Smooth muscle cell (in vitro differentiated cells): ENCODE results near the gene TMX1. TPM values are rescaled to one million over a fixed set of nuclear protein-coding genes. Genes with fewer than 3 reads are reported as not detected.

Experiments
- DNase-seq: peaks from one replicate; lab custom pipeline; 2025; ENCODE audit not compliant: unreplicated experiment; lab: John Stamatoyannopoulos, UW
- H2AFZ ChIP-seq: fragments of 200-600 bp; sonication (generic); 2 replicates; pipeline ENCODE4 v1.6.0; 2016; ENCODE audit warnings: antibody characterized with exemption, low read depth, mild to moderate bottlenecking
- H3F3A ChIP-seq: fragments of 200-600 bp; sonication (generic); 2 replicates; pipeline ENCODE4 v1.6.0; 2017; ENCODE audit warnings: antibody characterized with exemption, low read depth
- H3K27ac ChIP-seq: fragments of 200-600 bp; sonication (generic); 2 replicates; pipeline ENCODE4 v1.5.1; 2016; ENCODE audit warnings: low read depth, mild to moderate bottlenecking
- H3K27me3 ChIP-seq: fragments of 200-600 bp; sonication (generic); 2 replicates; pipeline ENCODE4 v1.6.1; 2016; ENCODE audit warnings: low read depth, mild to moderate bottlenecking
- H3K36me3 ChIP-seq: fragments of 200-600 bp; sonication (generic); 2 replicates; pipeline ENCODE4 v1.5.1; 2016; ENCODE audit warnings: low read depth
- H3K4me1 ChIP-seq: fragments of 200-600 bp; sonication (generic); 2 replicates; pipeline ENCODE4 v1.5.1; 2016; ENCODE audit warnings: low read depth
- H3K4me2 ChIP-seq: fragments of 200-600 bp; sonication (generic); 2 replicates; pipeline ENCODE4 v1.6.0; 2016; ENCODE audit warnings: mild to moderate bottlenecking
- H3K4me3 ChIP-seq: fragments of 200-600 bp; sonication (generic); 2 replicates; pipeline ENCODE4 v1.5.1; 2016; ENCODE audit warnings: mild to moderate bottlenecking
- H3K79me2 ChIP-seq: fragments of 200-600 bp; sonication (generic); 2 replicates; pipeline ENCODE4 v1.6.0; 2016; ENCODE audit warnings: low read depth, mild to moderate bottlenecking
- H3K9ac ChIP-seq: fragments of 200-600 bp; sonication (generic); 2 replicates; pipeline ENCODE4 v1.6.0; 2016; ENCODE audit warnings: low read depth
- H3K9me3 ChIP-seq: fragments of 200-600 bp; sonication (generic); replicated peaks from 2 replicates; pipeline ENCODE4 v1.5.1; 2016; ENCODE audit warnings: low read depth
- H4K20me1 ChIP-seq: fragments of 200-600 bp; sonication (generic); 2 replicates; pipeline ENCODE4 v1.6.0; 2016; ENCODE audit warnings: low read depth
- WGBS: methylation state at CpG from one replicate; pipeline ENCODE4 v1.1.7; 2016; ENCODE audit warnings: low lambda C conversion rate; 5-methylcytosine and 5-hydroxymethylcytosine counted together
- polyA plus RNA-seq: library from polyadenylated mRNA; unstranded; fragments of >200 nt; fragmentation: Nextera tagmentation; extraction: Ambion mirVana; gene quantifications from 2 replicates; pipeline ENCODE4 v1.2.1, GENCODE V29; 2016
- total RNA-seq: library from RNA; depleted of rRNA; stranded (reverse); fragments of >200 nt; gene quantifications from 2 replicates; pipeline ENCODE4 v1.2.3, GENCODE V29; 2014
- TF ChIP-seq, protein P1 (sequence below): fragments of 200-600 bp; sonication (generic); IDR thresholded peaks from 2 replicates; pipeline ENCODE4 v1.5.1; 2017; ENCODE audit warnings: borderline replicate concordance, mild to moderate bottlenecking, antibody characterized with exemption; ENCODE audit not compliant: insufficient read depth, poor library complexity, severe bottlenecking

Gene TMX1
- total and polyA plus RNA-seq, 2 experiments from 2014 or later, result 31.3 to 58.5 TPM

DNA sequence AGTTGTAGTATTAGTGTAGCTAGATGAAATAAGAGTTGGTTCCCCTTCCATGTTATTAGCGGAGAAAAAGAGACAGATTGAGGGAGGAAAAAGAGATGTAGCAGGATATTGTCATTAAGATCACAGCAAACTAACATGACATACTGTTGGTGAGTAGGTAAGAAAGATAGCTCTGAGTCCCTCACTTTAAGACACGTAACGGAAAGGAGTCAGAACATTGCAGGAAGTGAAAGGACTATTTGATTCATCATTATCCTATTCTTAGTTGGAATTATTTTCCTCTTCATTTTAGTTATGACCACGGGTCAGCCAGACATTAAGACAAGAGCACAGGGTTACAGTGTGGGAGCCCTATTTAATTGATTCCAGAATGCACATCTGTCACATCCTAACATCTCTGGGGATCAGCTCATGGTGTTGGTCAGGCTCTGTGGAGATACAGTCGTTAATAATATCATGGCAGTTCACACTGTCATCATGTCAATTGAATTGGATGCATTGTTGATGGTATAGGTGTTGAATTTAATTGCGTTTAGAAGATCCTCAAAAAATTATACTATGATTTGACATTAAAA, 55.0 kb downstream of the TMX1 start:
- Histone ChIP-seq H3K36me3 (no peaks in the 10 kb centered on the region), H3K4me3 (no peak overlapping the region), H4K20me1 (no peaks in the 10 kb centered on the region), H3K9me3 (no peaks in the 10 kb centered on the region), H3K9ac (no peak overlapping the region), H3K4me2 (no peak overlapping the region), H3K4me1 (no peaks in the 10 kb centered on the region), H2AFZ (no peak overlapping the region), H3F3A (no peaks in the 10 kb centered on the region), H3K27ac (no peak overlapping the region), H3K79me2 (no peaks in the 10 kb centered on the region), H3K27me3 (no peaks in the 10 kb centered on the region)
- TF ChIP-seq, protein P1, sequence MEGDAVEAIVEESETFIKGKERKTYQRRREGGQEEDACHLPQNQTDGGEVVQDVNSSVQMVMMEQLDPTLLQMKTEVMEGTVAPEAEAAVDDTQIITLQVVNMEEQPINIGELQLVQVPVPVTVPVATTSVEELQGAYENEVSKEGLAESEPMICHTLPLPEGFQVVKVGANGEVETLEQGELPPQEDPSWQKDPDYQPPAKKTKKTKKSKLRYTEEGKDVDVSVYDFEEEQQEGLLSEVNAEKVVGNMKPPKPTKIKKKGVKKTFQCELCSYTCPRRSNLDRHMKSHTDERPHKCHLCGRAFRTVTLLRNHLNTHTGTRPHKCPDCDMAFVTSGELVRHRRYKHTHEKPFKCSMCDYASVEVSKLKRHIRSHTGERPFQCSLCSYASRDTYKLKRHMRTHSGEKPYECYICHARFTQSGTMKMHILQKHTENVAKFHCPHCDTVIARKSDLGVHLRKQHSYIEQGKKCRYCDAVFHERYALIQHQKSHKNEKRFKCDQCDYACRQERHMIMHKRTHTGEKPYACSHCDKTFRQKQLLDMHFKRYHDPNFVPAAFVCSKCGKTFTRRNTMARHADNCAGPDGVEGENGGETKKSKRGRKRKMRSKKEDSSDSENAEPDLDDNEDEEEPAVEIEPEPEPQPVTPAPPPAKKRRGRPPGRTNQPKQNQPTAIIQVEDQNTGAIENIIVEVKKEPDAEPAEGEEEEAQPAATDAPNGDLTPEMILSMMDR, result no peak
- DNase-seq, result no peak
- WGBS, result 76% methylated on average over 6 of the region's 6 CpGs

DNA sequence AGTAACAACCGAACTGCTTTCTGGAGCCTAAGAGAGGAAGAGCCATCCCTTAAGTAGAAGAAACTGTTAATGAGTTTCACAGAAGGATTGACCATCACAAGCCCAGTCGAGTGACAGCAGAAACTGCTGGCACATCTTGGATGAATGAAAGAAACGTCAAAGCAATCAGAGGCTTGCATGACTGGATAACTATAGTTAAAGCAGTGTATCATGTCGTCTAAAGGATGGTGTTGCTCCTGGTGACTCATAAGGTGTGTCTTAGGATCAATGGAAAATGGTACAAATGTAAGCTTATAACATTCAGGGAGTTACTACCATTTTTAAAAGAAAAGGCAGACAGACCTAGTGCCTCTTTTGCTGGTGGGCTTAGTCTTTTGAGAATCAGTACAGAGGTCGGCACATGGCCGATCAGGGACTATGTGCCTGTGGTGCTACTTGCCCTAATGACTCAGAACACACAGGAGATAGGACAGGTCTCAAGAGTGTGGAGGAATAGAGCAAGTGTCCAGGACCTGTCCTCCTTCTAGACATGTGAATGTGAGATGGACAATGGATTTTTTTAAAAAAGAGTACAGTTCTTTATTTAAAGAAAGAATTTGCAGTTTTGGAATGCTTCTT, 55.7 kb downstream of the TMX1 start:
- Histone ChIP-seq H3K9me3 (no peaks in the 10 kb centered on the region), H3K9ac (no peak overlapping the region), H2AFZ (no peak overlapping the region), H3K4me2 (no peak overlapping the region), H3F3A (no peaks in the 10 kb centered on the region), H3K4me3 (no peak overlapping the region), H3K4me1 (no peaks in the 10 kb centered on the region), H3K79me2 (no peaks in the 10 kb centered on the region), H3K36me3 (no peaks in the 10 kb centered on the region), H3K27ac (no peak overlapping the region), H4K20me1 (no peaks in the 10 kb centered on the region), H3K27me3 (no peaks in the 10 kb centered on the region)
- WGBS, result 69% methylated on average over 6 of the region's 6 CpGs
- DNase-seq, result no peak
- TF ChIP-seq, protein P1, result no peak

DNA sequence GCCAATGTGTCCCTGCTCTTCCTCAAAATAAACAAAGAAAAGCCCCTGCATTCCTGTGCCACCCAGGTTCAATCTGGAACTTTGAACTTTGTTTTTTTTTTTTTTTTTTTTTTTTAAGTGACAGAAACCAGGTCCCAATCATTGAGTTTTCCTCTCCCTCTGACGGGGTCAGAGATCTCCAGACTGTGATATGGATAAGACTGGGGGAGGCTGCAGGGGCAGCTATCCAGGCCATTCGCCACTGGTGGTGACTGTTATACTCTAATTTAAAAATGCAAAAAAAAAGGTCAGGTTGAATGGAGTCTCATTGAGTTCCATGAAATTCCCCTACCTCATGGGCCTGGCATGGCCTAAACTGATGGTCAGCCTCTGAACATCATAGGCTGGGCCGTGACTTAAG, 57.0 kb downstream of the TMX1 start:
- no peaks in the 10 kb centered on the region for H3K79me2 ChIP-seq
- H3K27ac ChIP-seq, result no peak overlapping the region
- WGBS, result 72% methylated on average over 3 of the region's 3 CpGs
- DNase-seq, result no peak
- no peak overlapping the region for H3K9ac ChIP-seq
- no peaks in the 10 kb centered on the region for H3K36me3 ChIP-seq
- H3F3A ChIP-seq, result no peaks in the 10 kb centered on the region
- H4K20me1 ChIP-seq, result no peaks in the 10 kb centered on the region
- no peaks in the 10 kb centered on the region for H3K9me3 ChIP-seq
- no peak overlapping the region for H3K4me3 ChIP-seq
- H3K27me3 ChIP-seq, result no peaks in the 10 kb centered on the region
- H2AFZ ChIP-seq, result no peak overlapping the region
- H3K4me2 ChIP-seq, result no peak overlapping the region
- H3K4me1 ChIP-seq, result no peaks in the 10 kb centered on the region
- TF ChIP-seq, protein P1, result no peak

DNA sequence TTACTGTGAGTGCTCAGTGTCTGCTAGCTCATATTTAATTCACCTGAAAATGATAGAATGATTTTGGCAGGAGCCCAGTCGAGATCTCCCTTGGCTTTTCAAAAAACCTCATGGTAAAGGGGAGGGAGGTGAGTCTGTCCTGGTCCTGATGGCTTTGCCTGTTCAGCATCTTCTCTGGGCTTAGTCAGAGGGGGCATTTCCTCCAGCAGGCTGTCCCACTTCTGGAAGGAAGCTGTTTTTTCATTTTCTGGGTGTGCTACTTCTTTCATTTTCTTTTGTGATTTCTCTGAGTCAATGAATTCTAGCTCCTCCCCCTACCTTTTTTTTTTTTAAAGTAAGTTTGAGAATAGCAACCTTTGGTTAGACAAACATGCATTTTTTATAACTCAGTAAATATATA, 58.8 kb downstream of the TMX1 start:
- Histone ChIP-seq H4K20me1 (no peaks in the 10 kb centered on the region), H3K79me2 (no peaks in the 10 kb centered on the region), H3K9me3 (no peaks in the 10 kb centered on the region), H3K36me3 (no peaks in the 10 kb centered on the region), H3K4me1 (no peaks in the 10 kb centered on the region), H3K9ac (no peak overlapping the region), H3K4me3 (no peak overlapping the region), H2AFZ (no peak overlapping the region), H3K27ac (no peak overlapping the region), H3K27me3 (no peaks in the 10 kb centered on the region), H3F3A (peaks cover 11% of the 10 kb centered on the region), H3K4me2 (no peak overlapping the region)
- TF ChIP-seq, protein P1, result no peak
- 95% methylated on average over 1 of the region's 1 CpG for WGBS
- DNase-seq, result no peak
